ENCODE data around the gene SORBS1.

GRCh38 chr10:95399183-95399582 is 162.0 kb downstream of the SORBS1 start:
- TF ChIP-seq, protein P1, sequence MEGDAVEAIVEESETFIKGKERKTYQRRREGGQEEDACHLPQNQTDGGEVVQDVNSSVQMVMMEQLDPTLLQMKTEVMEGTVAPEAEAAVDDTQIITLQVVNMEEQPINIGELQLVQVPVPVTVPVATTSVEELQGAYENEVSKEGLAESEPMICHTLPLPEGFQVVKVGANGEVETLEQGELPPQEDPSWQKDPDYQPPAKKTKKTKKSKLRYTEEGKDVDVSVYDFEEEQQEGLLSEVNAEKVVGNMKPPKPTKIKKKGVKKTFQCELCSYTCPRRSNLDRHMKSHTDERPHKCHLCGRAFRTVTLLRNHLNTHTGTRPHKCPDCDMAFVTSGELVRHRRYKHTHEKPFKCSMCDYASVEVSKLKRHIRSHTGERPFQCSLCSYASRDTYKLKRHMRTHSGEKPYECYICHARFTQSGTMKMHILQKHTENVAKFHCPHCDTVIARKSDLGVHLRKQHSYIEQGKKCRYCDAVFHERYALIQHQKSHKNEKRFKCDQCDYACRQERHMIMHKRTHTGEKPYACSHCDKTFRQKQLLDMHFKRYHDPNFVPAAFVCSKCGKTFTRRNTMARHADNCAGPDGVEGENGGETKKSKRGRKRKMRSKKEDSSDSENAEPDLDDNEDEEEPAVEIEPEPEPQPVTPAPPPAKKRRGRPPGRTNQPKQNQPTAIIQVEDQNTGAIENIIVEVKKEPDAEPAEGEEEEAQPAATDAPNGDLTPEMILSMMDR (IDR thresholded peaks at IDR 0.05; ENCODE audit: insufficient read depth, low read length, poor library complexity, severe bottlenecking), result no peak
- no peak for TF ChIP-seq EZH2phosphoT487 (conservative IDR thresholded peaks at IDR 0.05; ENCODE audit: low read length)

Data from SU-DHL-6 (cell line).